ENCODE measurements around the gene ICE1. TPM values are rescaled to one million over a fixed set of nuclear protein-coding genes. Genes with fewer than 3 reads are reported as not detected.
"Not testable (repeated sequence)": the region's sequence is repeated elsewhere in the genome, so short reads cannot be mapped to it uniquely, and the experiment has no call there.

Gene ICE1
- total RNA-seq, 1 donor: 60.9 TPM

DNA sequence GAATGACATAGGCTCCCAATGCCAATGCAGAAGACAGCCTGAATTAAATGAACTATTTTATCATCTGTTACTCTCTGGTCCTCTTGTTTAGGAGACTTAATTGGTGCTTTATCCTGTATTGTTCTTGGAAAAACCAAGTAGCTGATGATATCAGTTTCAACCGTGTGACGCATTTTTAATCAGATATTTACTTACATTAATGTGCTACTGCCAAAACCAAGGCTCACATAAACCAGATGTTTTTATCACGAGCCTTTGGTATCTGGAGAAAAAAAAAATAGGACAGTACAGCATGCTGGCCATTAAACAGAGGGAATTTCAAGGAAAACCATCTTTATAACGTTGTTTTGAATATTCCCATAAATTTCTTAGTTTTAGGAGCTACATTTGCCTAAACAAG, 90.1 kb downstream of the ICE1 start:
- H3K4me1 ChIP-seq (ENCODE audit: insufficient read depth, low read length): no peaks in the 10 kb centered on the region
- no peaks in the 10 kb centered on the region for H3K9me3 ChIP-seq (ENCODE audit: low read depth, low read length)
- H3K4me3 ChIP-seq (ENCODE audit: low read length): no peak overlapping the region

DNA sequence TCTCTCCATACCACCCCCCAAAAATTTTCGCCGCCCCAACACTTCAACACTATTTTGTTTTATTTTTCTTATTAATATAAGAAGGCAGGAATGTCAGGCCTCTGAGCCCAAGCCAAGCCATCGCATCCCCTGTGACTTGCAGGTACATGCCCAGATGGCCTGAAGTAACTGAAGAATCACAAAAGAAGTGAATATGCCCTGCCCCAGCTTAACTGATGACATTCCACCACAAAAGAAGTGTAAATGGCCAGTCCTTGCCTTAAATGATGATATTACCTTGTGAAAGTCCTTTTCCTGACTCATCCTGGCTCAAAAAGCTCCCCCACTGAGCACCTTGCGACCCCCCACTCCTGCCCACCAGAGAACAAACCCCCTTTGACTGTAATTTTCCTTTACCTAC, 98.1 kb downstream of the ICE1 start:
- not testable (repeated sequence) for H3K4me3 ChIP-seq (ENCODE audit: low read length); H3K4me1 ChIP-seq (ENCODE audit: insufficient read depth, low read length); H3K27me3 ChIP-seq (ENCODE audit: insufficient read depth, low read length); H3K9me3 ChIP-seq (ENCODE audit: low read depth, low read length)

More for the DNA sequence above, 90.1 kb downstream of the ICE1 start:
- H3K27me3 ChIP-seq (ENCODE audit: insufficient read depth, low read length): no peaks in the 10 kb centered on the region

GRCh38 chr5:5521029-5521428, 98.6 kb downstream of the ICE1 start:
- Histone ChIP-seq H3K4me1 (ENCODE audit: insufficient read depth, low read length) (no peaks in the 10 kb centered on the region), H3K4me3 (ENCODE audit: low read length) (no peak overlapping the region), H3K9me3 (ENCODE audit: low read depth, low read length) (no peaks in the 10 kb centered on the region), H3K27me3 (ENCODE audit: insufficient read depth, low read length) (no peaks in the 10 kb centered on the region)

DNA sequence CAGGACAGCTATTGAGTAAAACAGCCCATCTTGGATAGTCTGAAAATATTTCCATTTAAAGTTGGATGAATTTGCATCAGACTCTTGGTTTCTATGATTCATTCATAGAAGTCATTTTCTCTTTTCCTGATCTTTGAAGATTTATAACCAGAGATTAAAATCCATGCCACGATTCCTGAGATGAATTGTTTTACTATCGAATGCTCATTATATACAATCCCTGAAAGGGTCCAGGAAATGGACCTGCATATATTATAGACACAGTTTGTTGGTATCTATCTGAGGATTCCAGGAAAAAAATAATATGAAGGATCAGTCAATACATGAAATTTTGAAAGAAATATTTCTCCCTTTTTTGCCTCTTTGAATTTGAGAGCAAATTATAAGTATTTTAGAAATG, 99.0 kb downstream of the ICE1 start:
- no peak overlapping the region for H3K4me3 ChIP-seq (ENCODE audit: low read length)
- no peaks in the 10 kb centered on the region for H3K27me3 ChIP-seq (ENCODE audit: insufficient read depth, low read length)
- H3K4me1 ChIP-seq (ENCODE audit: insufficient read depth, low read length): no peaks in the 10 kb centered on the region
- no peaks in the 10 kb centered on the region for H3K9me3 ChIP-seq (ENCODE audit: low read depth, low read length)

- no peaks in the 10 kb centered on the region for H3K27me3 ChIP-seq (ENCODE audit: insufficient read depth, low read length)
- H3K4me1 ChIP-seq (ENCODE audit: insufficient read depth, low read length): no peaks in the 10 kb centered on the region
- H3K9me3 ChIP-seq (ENCODE audit: low read depth, low read length): no peaks in the 10 kb centered on the region
- H3K4me3 ChIP-seq (ENCODE audit: low read length): no peak overlapping the region
These were observed 99.9 kb downstream of the ICE1 start for GRCh38 chr5:5522336-5522735.

GRCh38 chr5:5523066-5523505, 100.6 kb downstream of the ICE1 start:
- Histone ChIP-seq H3K27me3 (ENCODE audit: insufficient read depth, low read length) (no peaks in the 10 kb centered on the region), H3K9me3 (ENCODE audit: low read depth, low read length) (no peaks in the 10 kb centered on the region), H3K4me3 (ENCODE audit: low read length) (no peak overlapping the region), H3K4me1 (ENCODE audit: insufficient read depth, low read length) (no peaks in the 10 kb centered on the region)

DNA sequence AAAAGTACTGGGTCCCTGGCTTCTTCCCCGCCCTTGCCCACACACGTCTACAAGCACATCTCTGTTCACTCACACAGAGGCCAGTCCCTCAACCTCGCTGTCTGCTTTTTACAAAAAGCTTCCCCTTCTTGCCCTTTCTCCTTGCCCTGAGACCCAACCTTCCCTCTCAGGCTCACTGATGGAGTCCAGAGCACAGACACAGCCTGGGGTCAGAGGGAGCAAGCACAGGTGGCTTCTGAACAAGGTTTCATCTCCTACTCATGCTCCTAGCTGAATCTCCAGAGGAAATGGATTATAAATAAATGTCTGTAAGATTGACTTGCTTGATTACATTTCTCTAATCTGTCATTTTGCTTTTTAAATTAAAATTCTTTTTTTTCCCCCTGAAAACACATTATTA, 101.8 kb downstream of the ICE1 start:
- H3K4me3 ChIP-seq (ENCODE audit: low read length): no peak overlapping the region
- no peaks in the 10 kb centered on the region for H3K9me3 ChIP-seq (ENCODE audit: low read depth, low read length)
- H3K27me3 ChIP-seq (ENCODE audit: insufficient read depth, low read length): no peaks in the 10 kb centered on the region
- H3K4me1 ChIP-seq (ENCODE audit: insufficient read depth, low read length): no peaks in the 10 kb centered on the region

DNA sequence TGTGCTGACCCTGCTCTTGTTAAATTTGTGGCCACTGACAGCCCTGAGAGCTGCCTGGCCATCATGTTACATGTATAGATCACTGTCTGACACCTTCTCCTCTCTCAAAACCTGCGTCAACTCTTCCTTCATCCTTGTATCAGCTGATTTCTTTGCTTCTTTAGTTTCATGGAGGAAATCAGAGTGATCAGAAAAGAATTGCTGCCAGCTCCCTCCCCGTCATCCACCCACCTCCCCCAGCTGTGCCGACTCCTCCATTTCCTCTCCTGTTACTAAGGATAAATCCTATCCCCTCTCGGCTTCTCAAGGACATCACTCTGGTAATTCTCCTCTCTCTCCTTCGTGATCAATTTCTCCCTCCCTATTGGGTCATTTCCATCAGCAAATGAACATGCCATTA, 108.9 kb downstream of the ICE1 start:
- Histone ChIP-seq H3K9me3 (ENCODE audit: low read depth, low read length) (no peaks in the 10 kb centered on the region), H3K27me3 (ENCODE audit: insufficient read depth, low read length) (no peaks in the 10 kb centered on the region), H3K4me3 (ENCODE audit: low read length) (no peak overlapping the region), H3K4me1 (ENCODE audit: insufficient read depth, low read length) (no peaks in the 10 kb centered on the region)

GRCh38 chr5:5532306-5533076, 110.0 kb downstream of the ICE1 start:
- Histone ChIP-seq H3K9me3 (ENCODE audit: low read depth, low read length) (no peaks in the 10 kb centered on the region), H3K4me1 (ENCODE audit: insufficient read depth, low read length) (no peaks in the 10 kb centered on the region), H3K4me3 (ENCODE audit: low read length) (no peak overlapping the region), H3K27me3 (ENCODE audit: insufficient read depth, low read length) (no peaks in the 10 kb centered on the region)

- H3K4me3 ChIP-seq (ENCODE audit: low read length): no peak overlapping the region
- H3K4me1 ChIP-seq (ENCODE audit: insufficient read depth, low read length): no peaks in the 10 kb centered on the region
- no peaks in the 10 kb centered on the region for H3K27me3 ChIP-seq (ENCODE audit: insufficient read depth, low read length)
- no peaks in the 10 kb centered on the region for H3K9me3 ChIP-seq (ENCODE audit: low read depth, low read length)
These were observed 111.5 kb downstream of the ICE1 start for GRCh38 chr5:5533927-5534326.

- no peak overlapping the region for H3K4me3 ChIP-seq (ENCODE audit: low read length)
- H3K9me3 ChIP-seq (ENCODE audit: low read depth, low read length): no peaks in the 10 kb centered on the region
- no peaks in the 10 kb centered on the region for H3K4me1 ChIP-seq (ENCODE audit: insufficient read depth, low read length)
- no peaks in the 10 kb centered on the region for H3K27me3 ChIP-seq (ENCODE audit: insufficient read depth, low read length)
These were observed 111.9 kb downstream of the ICE1 start for GRCh38 chr5:5534333-5534732.

DNA sequence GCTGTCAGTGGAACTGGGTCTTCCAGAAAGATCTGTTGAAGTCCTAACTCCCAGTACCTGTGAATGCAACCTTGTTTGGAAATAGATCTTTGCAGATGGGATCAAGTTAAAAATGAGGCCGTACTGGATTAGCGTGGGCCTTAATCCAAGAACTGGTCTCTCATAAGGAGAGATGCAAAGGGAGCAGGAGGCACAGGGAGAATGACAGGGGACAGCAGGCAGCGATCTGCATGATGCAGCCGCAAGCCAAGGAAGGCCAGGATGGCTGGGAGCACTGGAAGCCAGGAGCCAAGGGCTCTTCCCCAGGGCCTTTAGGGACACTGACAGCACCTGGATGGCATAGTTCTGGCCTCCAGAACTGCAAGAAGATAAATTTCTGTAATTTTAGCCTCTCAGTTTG, 114.4 kb downstream of the ICE1 start:
- Histone ChIP-seq H3K4me3 (ENCODE audit: low read length) (no peak overlapping the region), H3K27me3 (ENCODE audit: insufficient read depth, low read length) (no peaks in the 10 kb centered on the region), H3K9me3 (ENCODE audit: low read depth, low read length) (no peaks in the 10 kb centered on the region), H3K4me1 (ENCODE audit: insufficient read depth, low read length) (no peaks in the 10 kb centered on the region)

DNA sequence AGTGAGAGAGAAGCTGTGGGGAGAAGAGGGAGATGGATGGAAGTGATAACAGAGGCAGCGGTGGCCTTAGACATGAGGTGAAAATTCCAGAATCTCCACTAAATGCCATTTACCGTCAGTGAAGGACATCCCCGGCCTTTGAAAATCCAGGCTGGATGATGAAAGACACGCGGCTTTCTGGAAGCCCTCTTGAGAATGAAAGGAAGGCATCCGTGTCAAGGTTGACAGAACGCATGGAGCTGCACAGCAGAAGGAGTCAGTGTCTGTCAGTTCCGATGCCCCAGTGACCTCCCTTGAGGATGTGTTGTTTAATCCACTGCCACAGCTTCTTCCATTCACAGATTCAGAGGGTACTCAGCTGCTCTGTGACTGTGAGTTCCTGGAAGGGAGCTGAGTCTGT, 114.9 kb downstream of the ICE1 start:
- Histone ChIP-seq H3K27me3 (ENCODE audit: insufficient read depth, low read length) (no peaks in the 10 kb centered on the region), H3K4me1 (ENCODE audit: insufficient read depth, low read length) (no peaks in the 10 kb centered on the region)

GRCh38 chr5:5539590-5539989, 117.1 kb downstream of the ICE1 start:
- H3K27me3 ChIP-seq (ENCODE audit: insufficient read depth, low read length): no peaks in the 10 kb centered on the region

More for the DNA sequence above, 114.9 kb downstream of the ICE1 start:
- no peaks in the 10 kb centered on the region for H3K9me3 ChIP-seq (ENCODE audit: low read depth, low read length)
- H3K4me3 ChIP-seq (ENCODE audit: low read length): no peak overlapping the region

More at GRCh38 chr5:5539590-5539989, 117.1 kb downstream of the ICE1 start:
- H3K4me3 ChIP-seq (ENCODE audit: low read length): no peak overlapping the region
- H3K4me1 ChIP-seq (ENCODE audit: insufficient read depth, low read length): no peaks in the 10 kb centered on the region
- H3K9me3 ChIP-seq (ENCODE audit: low read depth, low read length): no peaks in the 10 kb centered on the region
